Liver (tissue), 9 donors: ENCODE measurements around the gene ERN2. TPM values are rescaled to one million over a fixed set of nuclear protein-coding genes. Genes with fewer than 3 reads are reported as not detected.

Experiments
- DNase-seq: peaks from one replicate; pipeline ENCODE4 v3.0.0-alpha.2; 2017; ENCODE audit warnings: low spot score
- H3K27ac ChIP-seq, 2 donors: one replicate each; pipeline ENCODE4 v1.7.0; 2013; ENCODE audit warnings: inconsistent platforms in 2 of 2, low read length in 2 of 2, control low read depth in 1 of 2, low read depth in 1 of 2, mild to moderate bottlenecking in 1 of 2
- H3K27me3 ChIP-seq, 4 donors: one replicate each; pipeline versions ENCODE4 v1.6.1 to v1.7.0; 2013; ENCODE audit warnings: low read length in 3 of 4, inconsistent platforms in 1 of 4, mild to moderate bottlenecking in 1 of 4, moderate library complexity in 1 of 4; ENCODE audit not compliant: control insufficient read depth in 4 of 4, insufficient read depth in 4 of 4
- H3K36me3 ChIP-seq, 4 donors: one replicate each; pipeline versions ENCODE4 v1.6.1 to v1.7.0; 2013; ENCODE audit warnings: low read length in 3 of 4, mild to moderate bottlenecking in 3 of 4, low read depth in 1 of 4, moderate library complexity in 1 of 4; ENCODE audit not compliant: control insufficient read depth in 4 of 4, insufficient read depth in 3 of 4
- H3K4me1 ChIP-seq, 4 donors: one replicate each; pipeline versions ENCODE4 v1.6.1 to v1.7.0; 2013; ENCODE audit warnings: low read length in 3 of 4, mild to moderate bottlenecking in 3 of 4, moderate library complexity in 1 of 4; ENCODE audit not compliant: control insufficient read depth in 4 of 4, insufficient read depth in 4 of 4
- H3K4me3 ChIP-seq, 3 donors: one replicate each; pipeline versions ENCODE4 v1.6.1 to v1.7.0; 2013; ENCODE audit warnings: low read length in 3 of 3, control low read depth in 1 of 3, low read depth in 1 of 3, mild to moderate bottlenecking in 1 of 3
- H3K9ac ChIP-seq, 2 donors: one replicate each; pipeline ENCODE4 v1.7.0; 2013; ENCODE audit warnings: low read length in 2 of 2, mild to moderate bottlenecking in 2 of 2, moderate library complexity in 2 of 2, control low read depth in 1 of 2, low read depth in 1 of 2
- H3K9me3 ChIP-seq, 4 donors: one replicate each; pipeline versions ENCODE4 v1.6.1 to v1.7.0; 2013; ENCODE audit warnings: low read length in 3 of 4; ENCODE audit not compliant: control insufficient read depth in 4 of 4
- CTCF ChIP-seq: fragments of 150-350 bp; IDR thresholded peaks from 2 replicates; pipeline ENCODE4 v1.5.1; 2017; ENCODE audit warnings: improper control_type of control experiment, low read depth, low read length; ENCODE audit not compliant: missing input control
- EGR1 ChIP-seq, 2 donors: IDR thresholded peaks; 2 replicates each; pipeline ENCODE4 v1.6.1; 2016 to 2018; ENCODE audit warnings: antibody characterized with exemption in 2 of 2, low read depth in 2 of 2
- FOXA1 ChIP-seq: IDR thresholded peaks from 2 replicates; pipeline ENCODE4 v1.6.1; 2016; ENCODE audit warnings: antibody characterized with exemption
- GABPA ChIP-seq, 2 donors: IDR thresholded peaks in 1 of 2; conservative IDR thresholded peaks in 1 of 2; 2 replicates each; pipeline ENCODE4 v1.6.1; 2016; ENCODE audit warnings: antibody characterized with exemption in 2 of 2, mild to moderate bottlenecking in 1 of 2, moderate library complexity in 1 of 2
- HNF4A ChIP-seq, 2 donors: conservative IDR thresholded peaks; 2 replicates each; pipeline ENCODE4 v1.6.1; 2016; ENCODE audit warnings: antibody characterized with exemption in 2 of 2, mild to moderate bottlenecking in 2 of 2
- HNF4G ChIP-seq: IDR thresholded peaks from 2 replicates; pipeline ENCODE4 v1.6.1; 2016; ENCODE audit warnings: antibody characterized with exemption
- MAX ChIP-seq: IDR thresholded peaks from 2 replicates; pipeline ENCODE4 v1.6.1; 2016; ENCODE audit warnings: antibody characterized with exemption
- NR2F2 ChIP-seq: IDR thresholded peaks from 2 replicates; pipeline ENCODE4 v1.6.1; 2016; ENCODE audit warnings: antibody characterized with exemption
- RAD21 ChIP-seq, 2 donors: IDR thresholded peaks; 2 replicates each; pipeline ENCODE4 v1.6.1; 2016; ENCODE audit warnings: antibody characterized with exemption in 2 of 2, mild to moderate bottlenecking in 2 of 2
- REST ChIP-seq: IDR thresholded peaks from 2 replicates; pipeline ENCODE4 v1.6.1; 2016; ENCODE audit warnings: antibody characterized with exemption, mild to moderate bottlenecking
- SP1 ChIP-seq: IDR thresholded peaks from 2 replicates; pipeline ENCODE4 v1.6.1; 2018; ENCODE audit warnings: antibody characterized with exemption, mild to moderate bottlenecking
- ZBTB33 ChIP-seq: IDR thresholded peaks from 2 replicates; pipeline ENCODE4 v1.6.1; 2016; ENCODE audit warnings: antibody characterized with exemption
- WGBS: extraction: QIAGEN DNeasy Blood & Tissue Kit; methylation state at CpG from one replicate; pipeline ENCODE4 v1.1.7; 2013; 5-methylcytosine and 5-hydroxymethylcytosine counted together
- polyA plus RNA-seq, 2 donors: library from polyadenylated mRNA; stranded (reverse) in 1 of 2; unstranded in 1 of 2; fragments of 200-250 nt in 1 of 2; fragments of >200 nt in 1 of 2; fragmentation: Nextera tagmentation in 1 of 2; extraction: Ambion mirVana in 1 of 2; gene quantifications; one replicate each; pipeline versions ENCODE4 v1.2.1 to v1.2.3, GENCODE V29; 2013 to 2015
- total RNA-seq, 2 donors: library from RNA; depleted of rRNA; stranded (reverse); fragments of >200 nt; gene quantifications; one replicate each; pipeline ENCODE4 v1.2.3, GENCODE V29; 2014
- donor health status: healthy.
- donor health status: healthy.
- donor health status: healthy.
- donor health status: healthy.
- donor health status: healthy.

ERN2 gene
- total and polyA plus RNA-seq, 4 donors, result 0.01 to 0.17 TPM; not detected in 2

- Histone ChIP-seq H3K4me1 (no peaks in the 10 kb centered on the region), H3K36me3 (no peaks in the 10 kb centered on the region), H3K9ac (no peak overlapping the region), H3K27ac (no peak overlapping the region), H3K4me3 (no peak overlapping the region), H3K9me3 (no peaks in the 10 kb centered on the region), H3K27me3 (peaks cover 0 to 4% (median 0%) of the 10 kb centered on the region in 4 donors)
- 82% methylated on average over 19 of the region's 19 CpGs for WGBS
- no peak for TF ChIP-seq EGR1 (IDR thresholded peaks at IDR 0.05; ENCODE audit: low read depth in 2 of 2)
- no peak for TF ChIP-seq ZBTB33
- TF ChIP-seq FOXA1, result no peak
- no peak for TF ChIP-seq HNF4A (conservative IDR thresholded peaks at IDR 0.05)
- no peak for TF ChIP-seq CTCF
- no peak for TF ChIP-seq NR2F2
- TF ChIP-seq HNF4G, result no peak
- TF ChIP-seq SP1, result no peak
- no peak for TF ChIP-seq REST
- TF ChIP-seq MAX, result no peak
- no peak for DNase-seq
Measured at GRCh38 chr16:23734176-23734893, 21.3 kb upstream of the ERN2 start.

GRCh38 chr16:23729503-23730424 lies 16.7 kb upstream of the ERN2 start:
- no peaks in the 10 kb centered on the region for H3K4me1 ChIP-seq
- no peak overlapping the region for H3K27ac ChIP-seq
- TF ChIP-seq RAD21 (IDR thresholded peaks at IDR 0.05), result no peak
- no peak for TF ChIP-seq SP1
- no peak for TF ChIP-seq EGR1 (IDR thresholded peaks at IDR 0.05; ENCODE audit: low read depth in 2 of 2)
- TF ChIP-seq HNF4A (conservative IDR thresholded peaks at IDR 0.05), result no peak
- TF ChIP-seq GABPA (IDR thresholded peaks at IDR 0.05 in 1 of 2, conservative IDR thresholded peaks at IDR 0.05 in 1 of 2), result no peak
- TF ChIP-seq HNF4G, result no peak
- H3K9ac ChIP-seq, result no peak overlapping the region
- H3K36me3 ChIP-seq, result no peaks in the 10 kb centered on the region
- H3K9me3 ChIP-seq, result no peaks in the 10 kb centered on the region
- no peaks in the 10 kb centered on the region for H3K27me3 ChIP-seq
- 71% methylated on average over 12 of the region's 12 CpGs for WGBS
- no peak overlapping the region for H3K4me3 ChIP-seq
- no peak for DNase-seq
